Activated CD8-positive, alpha-beta T cell treated with anti-CD3 and anti-CD28 coated beads for 36 hours (primary cell): ENCODE measurements around the gene PLEKHG3. TPM values are rescaled to one million over a fixed set of nuclear protein-coding genes. Genes with fewer than 3 reads are reported as not detected.
"Not testable (repeated sequence)": the region's sequence is repeated elsewhere in the genome, so short reads cannot be mapped to it uniquely, and the experiment has no call there.

ENCODE experiments used
- ATAC-seq: fragments of 200-7000 bp; cut with Tn5 transposase; one replicate; pipeline ENCODE4 v1.10.0; 2021; ENCODE audit warnings: mild to moderate bottlenecking, moderate library complexity
- CTCF ChIA-PET: fragments of 350-600 bp; sonication (Branson Sonifier 250); formaldehyde crosslinking; loops from one replicate; lab custom pipeline; 2021; ENCODE audit warnings: antibody characterized with exemption; lab: Charles Lee
- POLR2A ChIA-PET: fragments of 350-600 bp; sonication (Branson Sonifier 250); formaldehyde crosslinking; loops from one replicate; lab custom pipeline; 2021; ENCODE audit warnings: antibody characterized with exemption; lab: Charles Lee
- DNase-seq: peaks from one replicate; pipeline ENCODE4 v3.0.0-alpha.2; 2020
- H3K27ac Mint-ChIP-seq: one replicate; pipeline ENCODE4 v1.8.0; 2021; ENCODE audit warnings: mild to moderate bottlenecking, mixed read lengths
- H3K27me3 Mint-ChIP-seq: one replicate; pipeline ENCODE4 v1.8.0; 2021; ENCODE audit warnings: mixed read lengths
- H3K36me3 Mint-ChIP-seq: one replicate; pipeline ENCODE4 v1.8.0; 2021; ENCODE audit warnings: low read depth, mixed read lengths
- H3K4me1 Mint-ChIP-seq: one replicate; pipeline ENCODE4 v1.8.0; 2021; ENCODE audit warnings: low read depth, mixed read lengths
- H3K4me3 Mint-ChIP-seq: one replicate; pipeline ENCODE4 v1.8.0; 2021; ENCODE audit warnings: mild to moderate bottlenecking, moderate library complexity, mixed read lengths
- H3K9me3 Mint-ChIP-seq: one replicate; pipeline ENCODE4 v1.8.0; 2021; ENCODE audit warnings: mixed read lengths
- intact Hi-C: fragments of 100-400 bp; cut with micrococcal nuclease; formaldehyde crosslinking; loops from one replicate; pipeline ENCODE4 v1.10.0; 2022
- total RNA-seq, 2 experiments: library from RNA; stranded (reverse); gene quantifications; one replicate each; pipeline ENCODE4 v1.2.3, GENCODE V29; 2021
- TF ChIP-seq, protein P1 (sequence below): fragments of 200-600 bp; IDR thresholded peaks from one replicate; pipeline ENCODE4 v1.8.0; 2022; ENCODE audit warnings: antibody characterized with exemption, mild to moderate bottlenecking

The PLEKHG3 gene
- 1 to 10 TPM; 2.7 to 2.8 TPM for total RNA-seq

DNA sequence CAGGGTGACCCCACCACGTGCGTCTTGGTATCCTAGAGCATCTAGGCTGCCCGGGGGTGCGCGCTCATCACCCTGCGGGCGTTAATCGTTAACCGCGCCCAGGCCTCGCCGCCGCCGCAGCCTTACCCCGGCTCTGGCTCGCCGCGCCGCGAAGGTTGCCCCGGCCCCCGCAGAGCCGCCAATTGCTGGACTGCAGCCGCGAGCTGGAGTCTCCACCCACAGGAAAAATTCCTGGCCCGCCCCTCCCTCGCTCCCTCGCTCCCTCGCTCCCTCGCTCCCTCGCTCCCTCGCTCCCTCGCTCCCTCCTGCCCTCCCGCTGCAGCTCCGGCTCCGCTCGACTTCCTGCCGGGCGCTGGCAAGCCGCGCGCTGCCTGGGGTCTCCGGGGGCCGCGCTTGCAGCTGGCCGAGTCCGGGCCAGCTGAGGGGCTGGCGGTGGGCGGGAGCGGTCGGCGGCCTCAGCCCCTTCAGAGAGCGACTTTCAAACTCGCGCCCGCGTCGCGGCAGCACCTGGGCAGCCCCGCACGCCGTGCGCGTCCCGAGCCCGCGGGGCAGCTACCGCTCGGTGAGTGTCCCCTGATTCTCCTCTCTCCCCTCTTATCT is at the start of gene PLEKHG3:
Gene PLEKHG3, plus strand, starts transcription at position 282 of the 600 bp plus-strand sequence. CDS start 23,208 bp downstream, outside the sequence.
- ATAC-seq (peak; percentile 40), DNase-seq (peak; percentile 33)
- H3K36me3 Mint-ChIP-seq, result no peaks in the 10 kb centered on the region
- CTCF ChIA-PET, result interaction anchor here (0.6 to 1.6 kb wide), 6 partner anchors 10 to 188 kb away, joined by 3 to 5 read pairs (median 4); no protein-coding TSS in a partner anchor
- peak within 1 kb of the TSS; percentile 7 for H3K27ac Mint-ChIP-seq
- TF ChIP-seq, protein P1, sequence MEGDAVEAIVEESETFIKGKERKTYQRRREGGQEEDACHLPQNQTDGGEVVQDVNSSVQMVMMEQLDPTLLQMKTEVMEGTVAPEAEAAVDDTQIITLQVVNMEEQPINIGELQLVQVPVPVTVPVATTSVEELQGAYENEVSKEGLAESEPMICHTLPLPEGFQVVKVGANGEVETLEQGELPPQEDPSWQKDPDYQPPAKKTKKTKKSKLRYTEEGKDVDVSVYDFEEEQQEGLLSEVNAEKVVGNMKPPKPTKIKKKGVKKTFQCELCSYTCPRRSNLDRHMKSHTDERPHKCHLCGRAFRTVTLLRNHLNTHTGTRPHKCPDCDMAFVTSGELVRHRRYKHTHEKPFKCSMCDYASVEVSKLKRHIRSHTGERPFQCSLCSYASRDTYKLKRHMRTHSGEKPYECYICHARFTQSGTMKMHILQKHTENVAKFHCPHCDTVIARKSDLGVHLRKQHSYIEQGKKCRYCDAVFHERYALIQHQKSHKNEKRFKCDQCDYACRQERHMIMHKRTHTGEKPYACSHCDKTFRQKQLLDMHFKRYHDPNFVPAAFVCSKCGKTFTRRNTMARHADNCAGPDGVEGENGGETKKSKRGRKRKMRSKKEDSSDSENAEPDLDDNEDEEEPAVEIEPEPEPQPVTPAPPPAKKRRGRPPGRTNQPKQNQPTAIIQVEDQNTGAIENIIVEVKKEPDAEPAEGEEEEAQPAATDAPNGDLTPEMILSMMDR, result no peak
- peaks cover 66% of the 10 kb centered on the region for H3K27me3 Mint-ChIP-seq
- no peaks in the 10 kb centered on the region for H3K9me3 Mint-ChIP-seq
- peaks cover 26% of the 10 kb centered on the region for H3K4me1 Mint-ChIP-seq
- intact Hi-C loops, result no loop called here
- POLR2A ChIA-PET, result interaction anchor here (0.8 to 1.0 kb wide), 3 partner anchors 11 to 807 kb away, joined by 3 read pairs; no protein-coding TSS in a partner anchor
- peak within 1 kb of the TSS; percentile 64 for H3K4me3 Mint-ChIP-seq

DNA sequence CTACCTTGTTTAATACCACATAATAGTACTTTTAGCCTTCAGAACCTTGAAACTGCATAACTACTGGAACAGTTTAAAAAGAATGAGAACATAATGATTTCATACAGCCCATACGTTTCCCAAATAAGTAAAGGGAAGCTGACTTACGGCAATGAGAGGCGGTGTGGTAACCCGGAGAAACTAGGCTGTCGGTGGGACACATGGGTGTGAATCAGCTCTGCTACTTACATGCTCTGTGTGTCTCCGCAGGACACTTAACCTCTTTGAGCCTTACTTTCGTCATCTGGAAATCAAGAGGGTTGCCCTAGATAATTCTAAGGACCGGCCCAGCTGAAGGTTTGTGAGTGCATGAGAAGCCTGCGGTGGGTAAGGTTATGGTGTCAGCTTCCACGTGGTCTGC is 49.3 kb upstream of the PLEKHG3 start:
- ATAC-seq (no peak), DNase-seq (no peak)
- H3K27ac Mint-ChIP-seq, result no peak overlapping the region
- H3K27me3 Mint-ChIP-seq, result peaks cover 1% of the 10 kb centered on the region
- H3K4me3 Mint-ChIP-seq, result no peak overlapping the region
- H3K36me3 Mint-ChIP-seq, result no peaks in the 10 kb centered on the region
- TF ChIP-seq, protein P1, result no peak
- H3K9me3 Mint-ChIP-seq, result no peaks in the 10 kb centered on the region
- ChIA-PET POLR2A (no interaction called here), CTCF (interaction anchor here (1.2 to 2.6 kb wide), 2 partner anchors 17 to 18 kb away, joined by 4 to 18 read pairs; no protein-coding TSS in a partner anchor)
- intact Hi-C loops, result no loop called here
- H3K4me1 Mint-ChIP-seq, result peaks cover 13% of the 10 kb centered on the region

DNA sequence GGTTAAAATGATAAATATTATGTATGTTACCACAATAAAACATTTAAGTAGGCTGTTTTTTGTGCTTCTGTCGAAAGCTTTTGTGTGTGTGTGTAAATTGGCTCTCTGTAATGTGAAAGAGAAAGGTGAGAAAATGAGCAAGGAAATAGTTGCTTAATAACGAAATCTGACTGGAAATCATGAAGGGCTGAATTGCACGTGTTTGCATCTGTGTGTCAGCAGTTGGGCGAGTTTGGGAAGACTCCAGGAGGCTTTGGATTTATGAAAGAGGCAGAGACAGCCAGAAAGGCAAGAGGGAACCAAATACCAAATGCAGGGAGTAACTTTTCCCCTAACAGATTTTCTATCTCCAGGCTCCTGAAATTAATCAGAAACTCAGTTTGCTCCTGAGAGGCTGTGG is 47.2 kb upstream of the PLEKHG3 start:
- DNase-seq (no peak), ATAC-seq (no peak)
- Mint-ChIP-seq H3K4me3 (no peak overlapping the region), H3K36me3 (no peaks in the 10 kb centered on the region), H3K4me1 (peaks cover 13% of the 10 kb centered on the region), H3K27me3 (peaks cover 11% of the 10 kb centered on the region), H3K9me3 (no peaks in the 10 kb centered on the region), H3K27ac (no peak overlapping the region)
- intact Hi-C loops, result no loop called here
- CTCF ChIA-PET, result no interaction called here
- POLR2A ChIA-PET, result no interaction called here
- TF ChIP-seq, protein P1, result no peak

DNA sequence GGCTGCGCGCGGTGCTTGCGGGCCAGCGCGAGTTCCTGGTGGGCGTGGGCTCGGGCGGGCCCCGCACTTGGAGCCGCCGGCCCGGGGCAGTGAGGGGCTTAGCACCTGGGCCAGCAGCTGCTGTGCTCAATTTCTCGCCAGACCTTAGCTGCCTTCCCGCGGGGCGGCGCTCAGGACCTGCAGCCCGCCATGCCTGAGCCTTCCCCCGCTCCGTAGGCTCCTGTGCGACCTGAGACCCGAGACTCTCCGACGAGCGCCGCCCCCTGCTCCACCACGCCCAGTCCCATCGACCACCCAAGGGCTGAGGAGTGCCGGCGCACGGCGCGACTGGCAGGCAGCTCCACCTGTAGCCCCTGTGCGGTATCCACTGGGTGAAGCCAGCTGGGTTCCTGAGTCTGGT is 46.0 kb upstream of the PLEKHG3 start:
- Mint-ChIP-seq H3K9me3 (no peaks in the 10 kb centered on the region), H3K27me3 (peaks cover 11% of the 10 kb centered on the region), H3K27ac (no peak overlapping the region), H3K4me3 (no peak overlapping the region), H3K36me3 (no peaks in the 10 kb centered on the region), H3K4me1 (peaks cover 13% of the 10 kb centered on the region)
- POLR2A ChIA-PET, result no interaction called here
- DNase-seq, result no peak
- TF ChIP-seq, protein P1, result no peak
- no peak for ATAC-seq
- CTCF ChIA-PET, result no interaction called here
- intact Hi-C loops, result no loop called here

DNA sequence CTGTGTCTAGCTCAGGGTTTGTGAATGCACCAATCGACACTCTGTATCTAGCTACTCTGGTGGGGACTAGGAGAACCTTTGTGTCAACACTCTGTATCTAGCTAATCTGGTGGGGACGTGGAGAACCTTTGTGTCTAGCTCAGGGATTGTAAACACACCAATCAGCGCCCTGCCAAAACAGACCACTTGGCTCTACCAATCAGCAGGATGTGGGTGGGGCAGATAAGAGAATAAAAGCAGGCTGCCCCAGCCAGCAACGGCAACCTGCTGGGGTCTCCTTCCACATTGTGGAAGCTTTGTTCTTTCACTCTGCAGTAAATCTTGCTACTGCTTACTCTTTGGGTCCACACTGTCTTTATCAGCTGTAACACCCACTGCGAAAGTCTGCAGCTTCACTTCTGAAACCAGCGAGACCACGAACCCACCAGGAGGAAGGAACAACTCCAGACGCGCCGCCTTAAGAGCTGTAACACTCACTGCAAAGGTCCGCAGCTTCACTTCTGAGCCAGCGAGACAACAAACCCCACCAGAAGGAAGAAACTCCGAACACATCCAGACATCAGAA is 45.4 kb upstream of the PLEKHG3 start:
- ChIA-PET CTCF (interaction anchor here (1.0 to 1.1 kb wide), 2 partner anchors 14 to 103 kb away, joined by 3 read pairs; no protein-coding TSS in a partner anchor), POLR2A (interaction anchor here (0.7 kb wide), 1 partner anchor 42 kb away, joined by 3 read pairs; no protein-coding TSS in a partner anchor)
- ATAC-seq, H3K9me3 Mint-ChIP-seq, intact Hi-C loops, H3K27ac Mint-ChIP-seq, H3K36me3 Mint-ChIP-seq: not testable (repeated sequence)
- Mint-ChIP-seq H3K4me1 (peaks cover 13% of the 10 kb centered on the region), H3K4me3 (peak overlapping the region; percentile 56), H3K27me3 (peaks cover 11% of the 10 kb centered on the region)
- peak; percentile 39 for DNase-seq
